ENCODE results near the gene CCL4. TPM values are rescaled to one million over a fixed set of nuclear protein-coding genes. Genes with fewer than 3 reads are reported as not detected.
"Not testable (repeated sequence)": the region's sequence is repeated elsewhere in the genome, so short reads cannot be mapped to it uniquely, and the experiment has no call there.

Gene CCL4
- total RNA-seq, 3 donors from 2014 or later (not counting 1 experiment from before 2014, with no cell fraction given), result 360 to 532 (median 476) TPM

- Mint-ChIP-seq H3K27me3 (ENCODE audit: low read depth in 2 of 2) (no peaks in the 10 kb centered on the region), H3K36me3 (peaks cover 15% of the 10 kb centered on the region), H3K27ac (peak overlapping the region; percentile 95 to 96), H3K4me1 (peaks cover 85% of the 10 kb centered on the region in 2 donors), H3K4me3 (peak overlapping the region; percentile 74), H3K9me3 (peaks cover 0 to 2% of the 10 kb centered on the region in 2 donors)
- H3K27me3 ChIP-seq (ENCODE audit: control insufficient read depth, insufficient read depth, low read length), result no peaks in the 10 kb centered on the region
- no peaks in the 10 kb centered on the region for H3K36me3 ChIP-seq (ENCODE audit: control insufficient read depth, insufficient read depth, low read length)
- peak overlapping the region; percentile 44 for H3K27ac ChIP-seq (ENCODE audit: low read length)
- ATAC-seq (peak; percentile 49 to 58 (median 56)), DNase-seq (no peak)
- intact Hi-C loops (cut with micrococcal nuclease), result loop anchor here (5.0 kb wide), 1 partner anchor 73 kb away; no protein-coding TSS in a partner anchor
- no peak overlapping the region for H3K4me3 ChIP-seq (ENCODE audit: low read length)
- H3K4me1 ChIP-seq (ENCODE audit: control insufficient read depth, insufficient read depth, low read length), result peaks cover 43% of the 10 kb centered on the region
- 36% methylated on average over 1 of the region's 1 CpG for whole genome bisulfite sequencing (ENCODE audit: insufficient coverage)
- TF ChIP-seq CTCF (IDR thresholded peaks at IDR 0.05), result no peak
- peaks cover 4% of the 10 kb centered on the region for H3K9me3 ChIP-seq (ENCODE audit: control insufficient read depth, insufficient read depth, low read length)
These were observed 29.3 kb upstream of the CCL4 start for GRCh38 chr17:36074365-36074764.

GRCh38 chr17:36081681-36082471 is 21.8 kb upstream of the CCL4 start:
- not testable (repeated sequence) for H3K27me3 Mint-ChIP-seq (ENCODE audit: low read depth in 2 of 2); H3K27me3 ChIP-seq (ENCODE audit: control insufficient read depth, insufficient read depth, low read length); H3K9me3 ChIP-seq (ENCODE audit: control insufficient read depth, insufficient read depth, low read length); H3K9me3 Mint-ChIP-seq; H3K36me3 ChIP-seq (ENCODE audit: control insufficient read depth, insufficient read depth, low read length); H3K4me3 ChIP-seq (ENCODE audit: low read length)
- 38% methylated on average over 3 of the region's 5 CpGs for WGBS (ENCODE audit: insufficient coverage)
- H3K4me3 Mint-ChIP-seq, result peak overlapping the region; percentile 86
- ATAC-seq (peak; percentile 25 to 36 (median 28)), DNase-seq (peak in 1 of 2 donors; percentile 41)
- Histone ChIP-seq H3K4me1 (ENCODE audit: control insufficient read depth, insufficient read depth, low read length) (peaks cover 59% of the 10 kb centered on the region), H3K27ac (ENCODE audit: low read length) (peak overlapping the region; percentile 85)
- peak overlapping the region; percentile 100 for H3K27ac Mint-ChIP-seq
- peaks cover 12% of the 10 kb centered on the region for H3K36me3 Mint-ChIP-seq
- peaks cover 81 to 86% of the 10 kb centered on the region in 2 donors for H3K4me1 Mint-ChIP-seq
- intact Hi-C loops (cut with micrococcal nuclease), result loop anchor here (1.0 to 10.0 kb wide), 5 partner anchors 8 to 837 kb away; partner anchors contain the start of genes CCL3, CCL4 and SLFN5

GRCh38 chr17:36082482-36083120 is 21.0 kb upstream of the CCL4 start:
- H3K4me3 ChIP-seq (ENCODE audit: low read length); H3K36me3 ChIP-seq (ENCODE audit: control insufficient read depth, insufficient read depth, low read length); H3K9me3 ChIP-seq (ENCODE audit: control insufficient read depth, insufficient read depth, low read length); H3K27me3 Mint-ChIP-seq (ENCODE audit: low read depth in 2 of 2); H3K27me3 ChIP-seq (ENCODE audit: control insufficient read depth, insufficient read depth, low read length); H3K9me3 Mint-ChIP-seq; H3K36me3 Mint-ChIP-seq: not testable (repeated sequence)
- Mint-ChIP-seq H3K4me1 (peaks cover 82 to 88% of the 10 kb centered on the region in 2 donors), H3K4me3 (peak overlapping the region; percentile 86), H3K27ac (peak overlapping the region; percentile 100)
- DNase-seq (peak; percentile 62 to 84), ATAC-seq (peak; percentile 69 to 89 (median 85))
- 3% methylated on average over 5 of the region's 8 CpGs for WGBS (ENCODE audit: insufficient coverage)
- intact Hi-C loops (cut with micrococcal nuclease), result loop anchor here (1.0 to 10.0 kb wide), 5 partner anchors 8 to 838 kb away; partner anchors contain the start of genes CCL3, CCL4 and SLFN5
- peak overlapping the region; percentile 85 for H3K27ac ChIP-seq (ENCODE audit: low read length)
- peaks cover 59% of the 10 kb centered on the region for H3K4me1 ChIP-seq (ENCODE audit: control insufficient read depth, insufficient read depth, low read length)

- H3K27ac Mint-ChIP-seq, result peak overlapping the region; percentile 100
- no CpG with 5 or more reads among the region's 2 CpGs for WGBS (ENCODE audit: insufficient coverage)
- H3K36me3 ChIP-seq (ENCODE audit: control insufficient read depth, insufficient read depth, low read length); H3K9me3 Mint-ChIP-seq; H3K27me3 ChIP-seq (ENCODE audit: control insufficient read depth, insufficient read depth, low read length); ATAC-seq; DNase-seq; H3K4me3 ChIP-seq (ENCODE audit: low read length); H3K9me3 ChIP-seq (ENCODE audit: control insufficient read depth, insufficient read depth, low read length); H3K27me3 Mint-ChIP-seq (ENCODE audit: low read depth in 2 of 2); H3K36me3 Mint-ChIP-seq: not testable (repeated sequence)
- peak overlapping the region; percentile 75 for H3K4me3 Mint-ChIP-seq
- Histone ChIP-seq H3K27ac (ENCODE audit: low read length) (peak overlapping the region; percentile 85), H3K4me1 (ENCODE audit: control insufficient read depth, insufficient read depth, low read length) (peaks cover 65% of the 10 kb centered on the region)
- intact Hi-C loops (cut with micrococcal nuclease), result loop anchor here (2.0 to 10.0 kb wide), 2 partner anchors 19 to 839 kb away; partner anchors contain the start of genes CCL4 and SLFN5
- H3K4me1 Mint-ChIP-seq, result peaks cover 86 to 92% of the 10 kb centered on the region in 2 donors
These were observed 19.9 kb upstream of the CCL4 start for GRCh38 chr17:36083691-36084090.
